Spleen (tissue), 7 donors: ENCODE results near the gene CLEC4M.
"Not testable (repeated sequence)": the region's sequence is repeated elsewhere in the genome, so short reads cannot be mapped to it uniquely, and the experiment has no call there.

ENCODE experiments used
- POLR2A ChIP-seq, 3 donors: fragments of 450-650 bp; IDR thresholded peaks; one replicate each; pipeline ENCODE4 v1.5.1; 2017; ENCODE audit warnings: antibody characterized with exemption in 3 of 3, mild to moderate bottlenecking in 1 of 3
- TF ChIP-seq, protein P1 (sequence below), 11 experiments: fragments of 200-600 bp in 7 of 11; fragments of 450-650 bp in 4 of 11; sonication (generic) in 4 of 11; IDR thresholded peaks in 8 of 11; conservative IDR thresholded peaks in 3 of 11; 1 replicate in 7 of 11; 2 replicates in 4 of 11; pipeline versions ENCODE4 v1.4.0 to v1.8.0; 2016 to 2021; ENCODE audit warnings: antibody characterized with exemption in 11 of 11, inconsistent platforms in 4 of 11, mild to moderate bottlenecking in 1 of 11
- donor health status: DM: no; HTN: no; CAD: no; lungs with moderate emphysema.
- donor health status: DM: no; HTN: no; CAD: no.
- donor health status: DM: no; HTN: no; CAD: no.

DNA sequence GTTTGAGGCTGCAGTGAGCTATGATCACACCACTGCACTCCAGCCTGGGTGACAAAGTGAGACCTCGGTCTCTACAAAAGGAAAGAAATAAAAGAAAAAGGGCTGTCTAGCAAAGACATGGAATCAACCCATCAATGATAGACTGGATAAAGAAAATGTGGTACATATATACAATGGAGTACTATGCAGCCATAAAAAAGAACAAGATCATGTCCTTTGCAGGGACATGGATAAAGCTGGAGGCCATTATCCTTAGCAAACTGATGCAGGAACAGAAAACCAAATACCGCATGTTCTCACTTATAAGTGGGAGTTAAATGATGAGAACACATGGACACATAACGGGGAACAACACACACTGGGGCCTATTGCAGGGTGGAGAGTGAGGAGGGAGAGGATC, 53.0 kb downstream of the CLEC4M start:
- TF ChIP-seq, protein P1, sequence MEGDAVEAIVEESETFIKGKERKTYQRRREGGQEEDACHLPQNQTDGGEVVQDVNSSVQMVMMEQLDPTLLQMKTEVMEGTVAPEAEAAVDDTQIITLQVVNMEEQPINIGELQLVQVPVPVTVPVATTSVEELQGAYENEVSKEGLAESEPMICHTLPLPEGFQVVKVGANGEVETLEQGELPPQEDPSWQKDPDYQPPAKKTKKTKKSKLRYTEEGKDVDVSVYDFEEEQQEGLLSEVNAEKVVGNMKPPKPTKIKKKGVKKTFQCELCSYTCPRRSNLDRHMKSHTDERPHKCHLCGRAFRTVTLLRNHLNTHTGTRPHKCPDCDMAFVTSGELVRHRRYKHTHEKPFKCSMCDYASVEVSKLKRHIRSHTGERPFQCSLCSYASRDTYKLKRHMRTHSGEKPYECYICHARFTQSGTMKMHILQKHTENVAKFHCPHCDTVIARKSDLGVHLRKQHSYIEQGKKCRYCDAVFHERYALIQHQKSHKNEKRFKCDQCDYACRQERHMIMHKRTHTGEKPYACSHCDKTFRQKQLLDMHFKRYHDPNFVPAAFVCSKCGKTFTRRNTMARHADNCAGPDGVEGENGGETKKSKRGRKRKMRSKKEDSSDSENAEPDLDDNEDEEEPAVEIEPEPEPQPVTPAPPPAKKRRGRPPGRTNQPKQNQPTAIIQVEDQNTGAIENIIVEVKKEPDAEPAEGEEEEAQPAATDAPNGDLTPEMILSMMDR (IDR thresholded peaks at IDR 0.05 in 8 of 11, conservative IDR thresholded peaks at IDR 0.05 in 3 of 11) = not testable (repeated sequence)
- not testable (repeated sequence) for TF ChIP-seq POLR2A (IDR thresholded peaks at IDR 0.05)
